Smooth muscle cell of trachea (primary cell): ENCODE results near the gene STPG1. TPM values are rescaled to one million over a fixed set of nuclear protein-coding genes. Genes with fewer than 3 reads are reported as not detected.

Source experiments
- total RNA-seq: library from RNA; depleted of rRNA; stranded (reverse); fragments of >200 nt; gene quantifications from 2 replicates; pipeline ENCODE4 v1.2.1, GENCODE V29; 2014

The STPG1 gene, protein sequence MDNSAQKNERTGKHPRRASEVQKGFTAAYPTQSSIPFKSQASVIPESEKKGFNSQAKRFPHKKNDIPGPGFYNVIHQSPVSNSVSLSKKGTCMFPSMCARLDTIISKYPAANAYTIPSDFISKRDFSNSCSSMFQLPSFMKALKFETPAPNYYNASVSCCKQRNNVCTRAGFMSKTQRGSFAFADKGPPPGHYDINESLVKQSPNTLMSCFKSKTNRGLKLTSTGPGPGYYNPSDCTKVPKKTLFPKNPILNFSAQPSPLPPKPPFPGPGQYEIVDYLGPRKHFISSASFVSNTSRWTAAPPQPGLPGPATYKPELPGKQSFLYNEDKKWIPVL
- 4.0 and 7.0 TPM in 2 replicates for total RNA-seq

DNA sequence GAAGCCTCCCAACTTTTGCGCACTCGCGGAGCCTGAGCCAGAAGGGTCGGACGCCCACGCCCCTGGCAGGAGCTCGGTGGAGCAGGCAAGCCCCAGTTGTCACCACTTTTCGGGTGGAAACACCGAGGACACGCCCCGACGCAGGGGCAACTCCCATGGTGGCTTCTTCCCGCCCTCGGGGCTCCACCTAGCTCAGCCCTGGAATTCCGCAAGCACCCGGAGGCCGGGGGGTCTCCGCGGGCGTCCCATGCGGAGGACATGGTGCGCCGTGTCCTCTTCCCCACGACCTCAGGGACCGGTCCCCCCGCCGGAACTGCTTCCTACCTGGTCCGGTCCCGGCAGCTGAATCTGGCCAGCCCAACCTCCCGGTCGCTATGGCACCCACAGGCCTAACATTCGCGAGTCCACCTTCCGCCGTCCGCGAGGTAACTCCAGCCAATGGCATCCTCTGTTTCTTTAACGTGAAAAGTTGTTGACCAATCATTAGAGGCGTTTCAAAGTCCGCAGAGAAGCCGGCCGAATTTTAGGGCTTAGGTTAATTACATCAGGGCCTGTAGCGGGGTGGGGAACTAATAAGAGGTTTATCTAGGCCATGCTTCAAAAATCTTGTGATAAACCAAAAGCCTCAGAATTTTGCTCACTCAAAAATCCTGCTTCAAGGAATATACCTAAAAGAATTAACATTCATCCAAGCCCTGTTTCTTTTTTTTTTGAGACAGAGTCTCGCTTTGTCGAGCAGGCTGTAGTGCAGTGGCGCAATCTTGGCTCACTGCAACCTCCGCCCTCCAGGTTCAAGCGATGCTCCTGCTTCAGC lies at the start of gene STPG1:
STPG1 (minus strand) TSS at position 433 of the 814 bp plus-strand sequence. CDS start 12,394 bp downstream, outside the sequence.

DNA sequence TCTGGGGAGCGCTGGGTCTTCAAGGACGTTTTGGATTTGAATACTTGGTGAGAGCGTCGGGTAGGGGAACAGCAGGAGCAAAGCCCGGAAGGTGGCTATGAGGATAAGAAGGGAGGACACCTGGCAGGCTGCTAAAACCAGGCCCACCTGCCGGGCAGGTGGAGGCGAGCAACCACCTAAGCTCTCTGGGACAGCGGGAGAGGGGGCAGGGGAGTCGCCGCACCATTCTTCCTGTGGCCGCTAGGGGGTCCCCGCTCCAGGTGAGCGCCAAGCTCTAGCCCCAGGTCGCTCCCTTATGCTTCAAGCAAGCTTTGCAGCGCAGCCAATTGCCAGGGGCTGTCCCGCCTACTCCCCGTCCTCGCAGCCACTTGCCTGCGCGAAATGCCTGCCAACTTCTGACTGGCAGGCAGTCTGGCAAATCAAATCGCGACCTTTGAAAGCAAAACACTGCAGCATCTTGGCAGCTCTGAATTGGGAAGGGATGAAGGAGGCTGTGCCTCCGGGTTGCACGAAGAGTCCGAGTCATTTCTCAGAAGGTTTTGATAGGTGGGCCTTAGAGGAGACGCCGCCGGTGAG lies 1.8 kb upstream of the STPG1 start, which contains the start of gene NIPAL3:
NIPAL3 (plus strand) TSS at position 469 of the 576 bp plus-strand sequence. CDS start 3,746 bp downstream, outside the sequence.

DNA sequence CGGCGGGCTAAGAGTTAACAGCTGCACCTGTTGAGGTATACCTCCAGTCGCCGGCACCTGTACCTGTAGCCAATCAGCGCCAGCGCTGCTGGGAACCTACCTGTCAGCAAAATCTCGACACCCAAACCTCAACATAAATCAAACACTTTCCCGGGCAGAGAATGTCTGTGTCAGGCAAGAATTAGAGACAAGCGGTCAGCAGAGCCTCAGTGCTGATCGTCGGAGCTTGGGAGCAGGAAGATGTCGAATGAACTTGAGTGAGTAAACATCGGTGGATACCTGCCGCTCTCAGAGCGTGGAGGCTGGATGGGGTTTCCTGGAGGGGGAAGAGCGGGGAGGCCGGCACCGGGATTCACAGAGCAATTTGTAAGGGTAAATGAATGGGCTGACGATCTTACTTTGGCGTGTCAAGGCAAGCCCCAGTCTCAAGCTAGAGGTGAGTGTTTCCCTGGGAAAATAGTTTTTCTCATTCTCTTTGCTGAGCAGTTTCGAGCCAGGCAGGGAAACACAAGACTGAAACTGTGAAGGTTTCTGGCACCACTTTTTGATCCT lies 94.2 kb downstream of the STPG1 start, which contains the start of gene GRHL3:
GRHL3 (plus strand) TSS at position 46 of the 552 bp plus-strand sequence; CDS start at position 241, 195 bp downstream.

Other genes with a start within 250 kb of the STPG1 start
- not detected in 2 replicates for gene IFNLR1, start 226.5 kb downstream of the STPG1 start, total RNA-seq
- gene GRHL3, start 94.4 kb downstream of the STPG1 start, total RNA-seq, result not detected in 2 replicates
- gene NIPAL3, start 2.0 kb upstream of the STPG1 start, total RNA-seq, result 60.4 and 68.8 TPM in 2 replicates
- gene RCAN3, start 89.1 kb upstream of the STPG1 start, total RNA-seq, result 5.8 and 9.9 TPM in 2 replicates
- gene NCMAP, start 142.3 kb upstream of the STPG1 start, total RNA-seq, result not detected in 2 replicates
- 23.8 and 38.7 TPM in 2 replicates for gene SRRM1, start 229.5 kb upstream of the STPG1 start, total RNA-seq